ENCODE results near the gene ABCA13.

DNA sequence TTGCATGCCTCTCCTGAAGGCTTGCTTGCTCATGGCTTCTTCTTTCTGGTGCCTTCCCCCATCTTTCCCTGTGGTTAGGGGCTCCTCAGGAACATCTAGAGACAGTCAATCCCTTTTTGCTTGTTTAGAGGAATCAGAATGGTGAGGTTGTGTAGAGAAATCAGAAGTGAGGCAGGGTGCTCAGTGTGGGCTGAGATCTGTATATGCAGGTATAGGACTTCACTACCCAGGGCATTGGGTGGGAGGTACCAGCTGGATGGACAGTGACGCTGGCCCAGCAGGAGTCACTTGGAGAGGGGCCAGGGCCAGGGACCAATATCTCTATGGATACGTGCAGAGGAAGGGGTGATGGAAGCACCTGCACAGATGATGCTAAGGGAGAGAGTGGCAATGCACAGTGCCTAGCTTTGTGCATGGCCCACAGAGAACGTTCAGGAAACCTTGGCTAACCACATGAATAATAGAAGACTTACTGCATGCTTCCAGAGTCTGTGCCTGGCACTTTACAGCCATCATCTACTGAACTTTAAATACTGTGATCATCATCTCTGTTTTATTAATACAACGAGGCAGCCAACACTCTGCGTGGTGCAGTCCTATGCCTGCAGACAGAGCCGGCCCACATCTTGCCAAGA is 255.2 kb downstream of the ABCA13 start:
- TF ChIP-seq, protein P1, sequence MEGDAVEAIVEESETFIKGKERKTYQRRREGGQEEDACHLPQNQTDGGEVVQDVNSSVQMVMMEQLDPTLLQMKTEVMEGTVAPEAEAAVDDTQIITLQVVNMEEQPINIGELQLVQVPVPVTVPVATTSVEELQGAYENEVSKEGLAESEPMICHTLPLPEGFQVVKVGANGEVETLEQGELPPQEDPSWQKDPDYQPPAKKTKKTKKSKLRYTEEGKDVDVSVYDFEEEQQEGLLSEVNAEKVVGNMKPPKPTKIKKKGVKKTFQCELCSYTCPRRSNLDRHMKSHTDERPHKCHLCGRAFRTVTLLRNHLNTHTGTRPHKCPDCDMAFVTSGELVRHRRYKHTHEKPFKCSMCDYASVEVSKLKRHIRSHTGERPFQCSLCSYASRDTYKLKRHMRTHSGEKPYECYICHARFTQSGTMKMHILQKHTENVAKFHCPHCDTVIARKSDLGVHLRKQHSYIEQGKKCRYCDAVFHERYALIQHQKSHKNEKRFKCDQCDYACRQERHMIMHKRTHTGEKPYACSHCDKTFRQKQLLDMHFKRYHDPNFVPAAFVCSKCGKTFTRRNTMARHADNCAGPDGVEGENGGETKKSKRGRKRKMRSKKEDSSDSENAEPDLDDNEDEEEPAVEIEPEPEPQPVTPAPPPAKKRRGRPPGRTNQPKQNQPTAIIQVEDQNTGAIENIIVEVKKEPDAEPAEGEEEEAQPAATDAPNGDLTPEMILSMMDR (IDR thresholded peaks at IDR 0.05; ENCODE audit: low read depth, low read length): no peak
- no peak for TF ChIP-seq EZH2phosphoT487 (IDR thresholded peaks at IDR 0.05; ENCODE audit: low read depth)

Measured in OCI-LY3 (cell line).